GM04503 (cell line): ENCODE measurements around the gene TBC1D16.

Experiments
- DNase-seq: peaks from one replicate; pipeline ENCODE4 v3.0.0-alpha.2; 2012; ENCODE audit warnings: low read depth

The TBC1D16 gene

DNA sequence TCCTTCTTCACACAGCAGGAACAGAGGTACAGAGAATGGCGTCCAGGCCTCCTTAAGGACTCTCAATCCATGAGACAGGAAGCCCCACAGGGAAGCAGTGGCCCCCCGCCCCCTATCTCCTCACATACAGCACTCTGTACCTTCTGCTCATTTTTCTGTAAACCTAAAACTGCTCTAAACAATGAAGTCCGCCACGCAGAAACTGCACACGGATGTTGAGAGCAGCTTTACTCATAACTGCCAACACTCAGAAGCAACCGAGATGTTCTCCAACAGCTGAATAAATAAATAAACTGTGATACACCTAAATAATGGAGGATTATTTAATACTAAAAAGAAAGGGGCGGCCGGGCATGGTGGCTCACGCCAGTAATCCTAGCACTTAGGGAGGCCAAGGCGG lies 9.9 kb downstream of the TBC1D16 start:
- DNase-seq: no peak

DNA sequence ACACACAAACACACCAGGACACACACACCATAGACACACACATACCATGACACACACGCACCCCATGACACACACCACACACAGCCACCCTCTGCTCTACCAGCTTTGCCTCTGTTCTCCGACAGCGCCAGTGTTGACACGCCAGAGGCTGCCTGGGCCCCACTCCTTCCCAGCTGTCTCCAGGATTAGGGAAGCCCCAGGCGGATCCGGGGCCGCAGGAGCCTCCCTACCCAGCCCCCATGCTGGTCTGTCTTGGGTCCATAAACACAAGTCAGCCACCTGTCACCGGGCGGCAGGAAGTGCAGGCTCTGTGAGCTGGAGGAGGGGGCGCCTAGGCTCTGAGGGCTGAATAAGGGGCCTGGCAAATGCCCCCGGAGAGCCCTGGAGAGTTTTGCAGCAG lies 10.5 kb downstream of the TBC1D16 start:
- DNase-seq: no peak

DNA sequence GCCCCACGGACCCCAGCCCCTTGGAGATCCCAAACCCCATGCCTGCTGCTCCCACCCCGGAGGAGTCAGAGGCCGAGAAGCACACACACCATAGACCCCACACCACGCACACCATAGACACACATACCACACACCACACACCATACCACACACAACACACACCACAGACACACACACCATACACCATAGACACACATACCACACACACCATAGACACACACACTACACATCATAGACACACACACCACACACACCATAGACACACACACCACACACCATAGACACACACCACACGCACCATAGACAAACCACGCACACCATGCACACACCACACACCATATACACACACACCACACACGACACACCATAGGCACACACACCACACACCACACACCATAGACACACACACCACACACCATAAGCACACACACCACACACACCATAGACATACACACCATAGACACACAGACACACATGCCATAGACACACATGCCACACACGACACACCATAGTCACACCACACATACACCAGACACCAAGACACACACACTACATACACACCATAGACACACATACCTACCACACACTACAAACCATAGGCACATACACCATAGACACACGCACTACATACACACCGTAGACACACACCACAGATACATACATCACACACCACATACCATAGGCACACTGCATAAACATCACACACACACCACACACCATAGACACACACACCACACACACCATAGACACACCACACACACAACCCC lies 11.3 kb downstream of the TBC1D16 start:
- DNase-seq: no peak

DNA sequence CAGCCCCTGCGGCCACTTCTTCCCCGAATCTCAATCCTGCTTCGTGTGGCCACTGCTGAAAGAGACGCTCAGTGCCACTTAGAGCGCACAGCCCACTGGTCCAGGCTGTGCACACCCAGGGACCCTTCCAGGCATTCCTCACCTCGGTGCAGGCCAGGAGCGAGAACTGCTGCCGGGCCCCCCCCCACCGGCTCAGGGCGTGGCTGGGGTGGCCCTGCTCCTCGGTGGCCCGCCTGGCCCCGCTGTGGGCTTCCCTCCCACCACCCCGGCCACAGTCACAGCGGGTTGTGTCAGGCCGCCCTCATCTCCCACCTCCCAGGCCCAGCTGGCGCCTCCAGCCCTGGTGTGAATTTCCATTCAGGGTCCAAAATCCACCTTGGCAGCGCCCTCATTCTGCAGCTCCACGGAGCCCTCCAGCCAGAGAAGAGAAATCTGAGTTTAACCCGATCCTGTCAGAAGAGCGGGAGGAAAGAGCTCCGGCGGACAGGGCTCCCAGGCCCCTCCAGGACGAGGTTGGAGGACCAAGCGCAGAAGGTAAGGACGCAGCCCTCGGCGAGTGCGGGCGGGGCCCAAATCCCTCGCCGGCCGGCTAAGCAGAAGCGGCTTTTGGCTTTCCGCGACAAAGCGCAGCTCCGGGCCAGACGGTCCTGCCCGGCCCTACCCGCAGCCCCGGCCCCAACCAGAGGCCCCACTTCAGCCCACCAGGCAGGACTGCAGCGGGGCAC lies 12.0 kb downstream of the TBC1D16 start:
- DNase-seq: no peak

DNA sequence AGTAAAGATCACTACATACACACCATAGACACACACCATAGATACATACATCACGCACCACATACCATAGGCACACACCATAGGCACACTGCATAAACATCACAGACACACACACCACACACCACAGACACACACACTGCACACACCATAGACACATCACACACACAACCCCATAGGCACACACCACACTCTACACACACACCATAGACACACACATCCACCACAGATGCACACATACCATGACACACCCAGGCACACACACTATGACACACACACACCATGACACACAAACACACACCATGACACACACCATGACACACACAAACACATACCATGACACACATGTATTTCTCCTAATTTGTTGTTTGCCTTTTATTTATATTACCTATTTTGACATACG lies 14.1 kb downstream of the TBC1D16 start:
- no peak for DNase-seq

DNA sequence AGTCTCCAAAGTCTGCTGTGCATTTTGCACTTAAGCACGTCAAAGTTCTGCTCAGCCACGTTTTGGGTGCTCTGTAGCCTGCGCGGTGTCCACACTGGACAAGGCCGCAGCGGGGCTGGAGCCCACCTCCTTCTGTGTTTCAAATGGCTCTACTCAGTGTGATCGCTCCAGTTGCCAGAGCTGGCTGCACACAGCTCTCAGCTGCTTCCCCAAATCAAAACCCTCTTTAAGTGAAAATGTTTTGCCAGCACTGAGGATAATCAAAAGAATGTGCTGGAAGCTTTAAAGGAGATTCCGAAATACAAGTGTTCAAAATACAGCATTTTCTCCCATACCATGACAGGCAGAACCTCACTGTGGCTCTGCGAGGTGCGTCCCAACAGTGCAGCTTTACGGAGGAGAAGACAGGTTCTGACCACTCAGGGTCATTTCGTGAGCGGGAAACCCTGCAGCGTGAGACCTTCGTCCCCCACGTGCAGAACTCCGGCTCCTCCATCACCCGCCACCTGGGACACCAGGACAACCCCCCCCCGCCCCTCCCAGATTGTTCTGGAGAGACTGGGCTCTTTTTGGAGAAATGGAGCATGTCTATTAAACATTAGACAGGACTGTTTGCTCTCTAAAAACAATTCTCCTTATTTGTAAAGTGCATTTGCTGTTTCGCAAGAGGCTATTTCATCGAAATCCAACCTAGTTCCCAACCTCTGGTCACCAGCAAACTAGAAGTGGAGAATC lies 16.6 kb downstream of the TBC1D16 start:
- no peak for DNase-seq

DNA sequence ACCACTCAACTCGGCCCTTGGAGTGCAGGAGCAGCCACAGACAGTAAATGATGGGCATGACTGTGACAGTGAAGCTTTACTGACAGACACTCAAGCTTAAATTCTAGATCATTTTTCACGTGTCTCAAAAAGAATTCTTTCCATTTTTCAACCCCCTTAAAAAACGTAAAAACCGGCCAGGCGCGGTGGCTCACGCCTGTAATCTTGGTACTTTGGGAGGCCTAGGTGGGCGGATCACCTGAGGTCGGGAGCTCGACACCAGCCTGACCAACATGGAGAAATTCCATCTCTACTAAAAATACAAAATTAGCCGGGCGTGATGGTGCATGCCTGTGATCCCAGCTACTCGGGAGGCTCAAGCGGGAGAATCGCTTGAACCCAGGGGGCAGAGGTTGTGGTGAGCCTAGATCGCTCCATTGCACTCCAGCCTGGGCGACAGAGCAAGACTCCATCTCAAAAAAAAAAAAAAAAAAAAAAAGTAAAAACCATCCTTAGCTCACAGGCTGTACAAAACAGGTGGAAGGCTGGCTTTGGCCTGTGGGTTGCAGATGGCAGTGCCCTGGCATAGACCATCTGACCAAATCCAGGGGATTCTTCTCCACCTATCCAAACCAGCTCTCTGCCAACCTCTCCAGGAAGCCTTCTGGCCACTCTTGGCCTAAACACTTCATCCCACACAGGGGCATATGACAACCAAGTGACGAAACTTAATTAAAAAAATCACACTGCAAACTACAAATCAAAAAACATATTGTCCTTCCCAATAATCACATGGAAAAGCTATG lies 18.3 kb downstream of the TBC1D16 start:
- no peak for DNase-seq

DNA sequence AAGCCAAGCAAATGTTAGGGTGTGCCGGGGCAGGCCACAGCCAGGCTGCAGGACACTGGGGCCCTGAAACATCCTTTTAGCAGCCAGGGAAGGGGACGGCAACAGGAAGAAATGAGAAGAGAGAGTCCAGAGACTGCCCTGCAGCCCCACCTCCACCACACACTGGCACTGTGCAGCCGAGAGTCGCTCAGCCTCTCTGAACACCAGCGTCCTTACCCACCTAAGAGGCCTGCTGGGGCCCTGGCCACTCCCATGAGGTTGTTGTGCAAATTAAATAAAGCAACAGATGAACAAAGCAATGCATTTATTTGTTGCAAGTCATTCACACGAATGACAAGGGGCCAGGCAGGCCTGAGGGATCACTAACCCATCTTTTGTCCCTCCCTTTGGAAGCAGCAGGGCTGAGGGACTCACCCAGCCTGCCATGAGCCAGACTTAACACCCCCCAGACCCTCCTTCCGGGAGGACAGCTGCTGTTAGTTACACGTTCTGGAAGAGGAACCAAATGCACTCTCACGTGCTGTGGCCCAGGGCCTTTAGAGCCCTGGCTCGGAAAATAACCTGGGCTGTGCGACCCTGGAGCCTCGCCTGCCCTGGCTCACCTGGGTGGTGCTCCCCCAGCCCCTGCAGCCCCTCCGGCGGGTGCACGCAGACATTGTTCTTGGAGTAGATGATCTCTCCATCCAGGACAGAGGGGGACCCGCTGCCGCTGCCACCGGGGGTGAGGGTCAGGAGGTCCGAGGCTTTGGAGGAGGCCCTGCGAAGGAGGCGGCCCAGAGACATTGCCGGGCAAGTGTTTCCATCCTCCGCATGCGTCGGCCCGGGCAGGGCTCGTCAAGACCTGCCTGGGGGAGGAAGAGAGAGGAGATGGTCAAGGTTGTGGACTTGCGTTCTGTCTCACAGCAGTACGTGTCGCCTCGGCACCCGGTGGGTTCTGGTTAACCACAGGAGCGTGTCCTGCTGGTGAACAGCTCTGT lies 22.6 kb downstream of the TBC1D16 start:
- DNase-seq: no peak

DNA sequence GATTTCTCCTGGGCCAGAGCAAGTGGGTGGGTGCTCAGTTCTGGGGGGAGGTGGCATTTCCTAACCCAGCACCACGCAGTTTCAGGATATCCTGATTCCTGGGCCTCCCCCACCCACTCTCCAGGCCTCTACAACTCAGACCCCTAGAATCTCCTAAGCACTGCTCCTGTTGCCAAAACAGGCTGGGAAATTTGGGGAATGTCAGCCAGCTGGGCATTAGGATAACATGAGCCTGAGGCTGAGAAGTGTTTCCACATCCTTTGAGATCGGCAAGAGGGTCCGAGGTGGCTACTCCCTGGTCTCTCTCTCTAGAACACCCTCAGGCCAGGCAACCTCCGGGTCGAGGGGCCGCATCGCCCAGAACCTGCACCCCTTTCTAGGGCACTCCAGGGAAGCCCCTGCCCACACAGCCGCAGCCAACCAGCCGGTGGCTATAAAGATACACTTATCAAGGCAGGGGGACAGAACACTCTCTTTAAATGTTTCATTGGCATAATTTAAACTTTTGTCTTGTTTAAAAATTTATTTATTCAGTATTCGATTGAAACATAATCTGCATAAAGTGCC lies 23.6 kb downstream of the TBC1D16 start:
- no peak for DNase-seq

DNA sequence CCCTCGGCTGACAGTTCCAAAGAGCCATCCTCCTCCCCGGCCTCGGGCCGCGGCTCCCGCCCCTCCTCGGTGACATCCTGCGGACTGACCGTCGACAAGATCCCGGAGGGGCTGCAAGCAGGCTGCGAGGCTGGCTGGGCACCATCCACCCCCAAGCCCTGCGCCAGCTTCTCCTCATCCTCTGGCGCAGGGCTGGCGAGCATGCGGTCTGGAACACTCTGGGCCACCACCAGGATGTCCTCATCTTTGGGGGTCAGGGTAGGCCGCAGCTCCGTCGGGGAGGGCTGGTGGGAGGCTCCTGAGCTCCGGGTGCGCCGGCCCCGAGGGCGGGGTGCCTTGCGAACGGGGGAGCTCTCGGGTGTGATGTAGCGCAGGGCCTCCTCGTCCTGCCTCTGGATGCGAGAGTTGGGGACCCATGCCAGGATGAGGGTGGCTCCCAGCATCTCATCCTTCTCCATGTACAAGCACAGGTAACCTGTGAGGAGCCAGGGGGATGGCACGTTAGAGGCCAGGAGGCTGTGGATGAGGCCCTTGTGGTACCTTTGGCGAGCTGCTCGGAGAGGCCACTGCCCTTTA lies 25.3 kb downstream of the TBC1D16 start:
- DNase-seq: no peak

DNA sequence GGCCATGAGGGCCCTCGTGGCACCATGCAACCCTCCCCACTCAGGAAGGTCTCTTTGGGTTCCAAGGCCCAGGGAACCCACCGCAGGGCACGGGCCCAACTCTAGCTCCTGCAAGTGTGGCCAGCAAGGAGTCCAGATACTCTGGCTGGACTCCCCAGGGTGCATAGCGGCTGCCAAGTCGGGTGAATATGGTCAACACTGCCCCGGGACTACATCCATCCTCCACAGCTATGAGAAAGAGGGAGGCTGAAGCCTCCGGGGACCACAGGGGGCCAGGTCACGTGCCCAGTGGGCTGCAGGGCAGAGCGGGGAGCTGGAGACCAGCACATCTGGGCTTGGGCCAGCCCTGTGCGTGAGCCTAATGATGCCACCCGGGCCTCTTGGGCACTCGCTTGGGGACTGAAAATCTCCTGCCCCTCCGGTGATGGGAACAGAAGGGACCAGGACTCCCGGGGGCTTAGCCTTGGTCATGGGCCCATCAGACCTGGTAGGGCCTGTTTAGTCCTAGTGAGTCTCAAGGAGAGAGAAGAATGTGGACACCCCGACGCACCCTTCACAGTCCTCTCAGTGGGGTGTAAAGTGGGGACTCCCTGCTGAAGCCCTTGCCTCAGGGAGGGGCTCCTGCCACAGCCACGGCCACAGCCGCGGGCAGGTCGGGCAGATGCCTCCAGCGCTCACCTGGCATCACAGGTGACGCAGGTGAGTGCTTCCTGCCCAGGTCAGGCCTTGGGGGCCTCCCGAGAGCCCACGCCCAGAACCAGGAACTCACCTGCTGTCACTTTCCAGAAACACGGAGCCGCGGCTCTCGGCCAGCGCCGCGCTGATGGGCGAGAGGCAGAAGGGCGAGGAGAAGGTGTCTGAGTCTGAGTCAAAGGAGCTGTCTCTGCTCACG lies 26.0 kb downstream of the TBC1D16 start:
- DNase-seq: no peak

DNA sequence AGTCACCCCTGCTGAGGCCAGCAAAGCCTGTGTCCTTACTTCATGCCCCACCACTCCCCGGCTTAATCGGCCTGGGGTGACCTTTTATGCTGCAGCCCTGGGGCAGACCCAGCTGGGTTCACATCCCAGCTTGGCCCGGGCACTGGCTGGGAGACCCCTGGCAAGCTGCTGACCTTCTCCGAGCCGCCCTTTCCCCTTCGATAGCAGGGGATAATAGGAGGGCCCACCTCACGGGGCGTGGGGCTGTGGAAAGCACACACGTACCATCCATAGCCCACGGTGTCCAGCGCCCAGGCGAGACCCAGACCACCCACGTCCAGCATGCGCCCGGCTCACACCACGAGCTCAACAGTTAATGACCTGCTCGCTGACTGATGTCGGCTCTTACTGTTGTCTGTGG lies 26.8 kb downstream of the TBC1D16 start:
- no peak for DNase-seq

DNA sequence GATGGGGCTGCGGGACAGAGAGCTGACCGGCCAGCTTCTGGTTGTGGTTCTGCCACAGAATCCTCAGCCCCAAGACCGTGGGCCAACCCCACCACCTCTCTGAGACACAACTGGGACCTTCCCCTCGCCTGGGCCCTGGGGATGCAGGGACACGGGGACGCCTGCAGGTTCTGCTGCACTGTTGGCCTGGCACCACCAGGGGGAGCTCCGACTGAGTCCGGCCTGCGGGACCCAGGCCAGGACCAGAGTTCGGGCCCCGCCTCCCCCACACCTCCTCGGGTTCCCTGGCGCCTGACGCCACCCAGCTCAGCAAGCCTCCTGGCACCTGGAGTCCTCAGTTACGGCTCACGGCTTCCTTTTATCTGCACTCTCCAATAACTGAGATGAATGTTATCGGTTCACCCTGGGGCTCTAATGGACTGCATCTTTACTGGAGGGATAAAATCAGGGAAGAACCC lies 27.3 kb downstream of the TBC1D16 start:
- no peak for DNase-seq

DNA sequence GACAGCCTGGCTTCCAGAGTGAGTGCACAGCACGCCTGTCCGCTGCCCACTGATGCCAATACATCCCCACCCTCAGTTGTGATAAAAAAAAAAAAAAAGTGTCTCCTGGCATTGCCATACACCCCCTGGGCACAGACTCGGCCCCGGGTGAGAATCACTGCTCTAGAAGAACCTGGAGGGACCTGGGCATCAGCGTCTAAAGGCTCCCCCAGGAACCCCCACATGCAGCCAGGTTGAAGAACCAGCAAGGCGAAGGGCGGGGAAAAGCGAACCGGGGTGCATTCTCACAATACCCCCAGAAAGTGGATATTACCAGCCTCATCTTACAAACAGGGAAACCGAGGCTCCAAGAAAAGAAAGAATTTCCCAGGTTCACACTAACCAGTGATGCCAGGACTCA lies 27.7 kb downstream of the TBC1D16 start:
- DNase-seq: no peak

DNA sequence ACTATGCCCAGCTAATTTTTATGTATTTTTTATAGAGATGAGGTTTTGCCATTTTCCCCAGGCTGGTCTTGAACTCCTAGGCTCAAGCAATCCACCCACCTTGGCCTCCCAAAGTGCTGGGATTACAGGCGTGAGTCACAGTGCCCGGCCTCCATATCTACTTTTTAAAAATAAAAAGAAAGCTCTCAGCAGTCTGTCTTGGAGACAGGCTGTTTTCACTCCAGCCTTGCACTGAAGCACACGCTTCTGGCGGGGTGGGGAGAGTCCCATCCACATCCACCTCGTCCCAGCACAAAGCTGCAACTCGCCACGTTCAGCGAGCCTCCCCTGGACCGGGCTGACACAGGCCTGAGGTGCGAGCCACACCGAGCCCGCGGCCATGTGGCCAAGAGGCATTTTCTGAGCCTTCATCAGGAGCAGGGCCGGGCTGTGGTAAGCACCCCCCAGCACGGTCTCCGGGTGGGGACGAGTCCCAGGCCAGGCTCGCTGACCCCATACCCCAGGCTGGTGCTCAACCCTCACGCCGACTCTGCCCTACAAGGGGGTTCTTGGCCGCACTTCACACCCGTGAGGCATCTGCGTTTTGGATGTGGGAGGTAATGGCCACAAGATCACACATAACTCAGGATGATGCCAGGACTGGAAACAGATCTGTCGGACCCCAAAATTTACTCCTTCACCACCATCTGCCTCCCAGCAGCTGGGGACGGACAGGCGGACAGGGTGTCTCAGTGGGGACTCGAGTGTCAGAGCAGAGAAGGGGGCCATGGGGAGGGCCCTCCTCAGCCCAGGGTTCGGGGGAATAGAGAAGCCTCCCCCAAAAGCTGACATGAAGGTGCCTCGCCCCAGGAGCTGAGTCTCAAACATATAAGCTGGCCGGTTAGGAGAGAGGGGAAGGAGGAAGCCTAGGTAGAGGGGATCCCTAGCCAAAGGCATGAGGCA lies 28.6 kb downstream of the TBC1D16 start:
- DNase-seq: no peak

DNA sequence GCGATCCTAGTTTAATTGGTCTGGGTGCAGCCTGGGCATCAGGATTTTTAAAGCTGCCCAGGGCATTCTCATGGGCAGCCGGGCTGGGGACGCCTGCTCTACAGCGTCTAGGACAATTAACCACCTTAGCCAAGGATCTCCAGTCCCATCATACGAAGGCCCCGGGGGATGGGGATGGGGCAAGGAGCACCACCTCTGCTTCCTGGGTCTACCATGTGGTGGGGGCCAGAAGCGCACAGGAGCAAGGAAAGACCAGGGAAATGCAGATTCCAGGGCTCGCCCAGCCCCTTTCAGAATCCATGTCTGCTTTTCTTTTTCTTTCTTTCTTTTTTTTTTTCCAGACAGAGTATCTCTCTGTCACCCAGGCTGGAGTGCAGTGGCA lies 29.3 kb downstream of the TBC1D16 start:
- no peak for DNase-seq

DNA sequence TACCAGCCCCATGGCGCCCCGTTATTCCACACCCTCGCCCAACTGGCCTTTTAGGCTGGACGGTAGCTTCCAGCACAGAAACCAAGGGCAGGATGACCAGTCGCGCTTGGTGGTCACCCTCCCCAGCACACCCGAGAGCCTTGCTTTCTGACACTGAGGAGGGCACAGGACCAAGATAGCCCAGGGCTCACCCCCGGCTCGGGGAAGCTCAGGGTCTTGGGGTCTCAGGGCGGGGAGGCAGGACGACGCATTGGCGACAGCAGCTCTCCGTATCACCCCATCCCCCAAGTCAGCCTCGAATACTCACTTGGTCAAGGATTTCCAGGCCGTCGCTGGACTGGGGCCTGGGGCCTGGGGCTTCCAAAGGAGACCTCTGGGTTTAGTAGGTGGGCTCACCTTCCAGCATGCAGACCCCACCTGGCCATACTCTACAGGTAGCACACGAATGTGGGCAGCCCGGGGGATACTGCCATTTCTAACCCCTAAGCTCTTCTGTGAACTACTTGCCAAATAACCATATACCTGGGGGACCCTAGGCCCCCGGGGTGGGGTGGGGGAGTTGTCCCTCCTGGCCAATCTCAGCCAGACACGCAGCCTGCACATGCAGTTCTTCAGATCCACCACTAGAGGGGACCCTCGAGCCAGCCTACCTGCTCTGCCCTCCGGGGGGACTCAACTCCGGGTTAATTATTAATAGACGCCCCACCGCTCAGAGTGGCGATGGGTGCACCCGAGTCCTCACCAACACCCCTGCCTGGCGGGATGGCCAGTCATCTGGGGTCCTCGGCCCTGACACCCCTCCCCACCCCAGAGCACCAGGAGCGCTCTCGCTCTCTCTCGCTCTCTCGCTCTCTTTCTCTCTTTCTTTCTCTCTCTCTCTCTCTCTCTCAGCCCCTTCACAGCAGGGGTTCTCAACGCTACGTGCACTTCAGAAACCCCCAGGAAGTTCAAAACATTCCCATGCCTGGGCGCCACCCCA lies 30.0 kb downstream of the TBC1D16 start:
- DNase-seq: no peak
